Muscle of leg (tissue), 11 donors: ENCODE results near the gene WLS. TPM values are rescaled to one million over a fixed set of nuclear protein-coding genes. Genes with fewer than 3 reads are reported as not detected.
"Not testable (repeated sequence)": the region's sequence is repeated elsewhere in the genome, so short reads cannot be mapped to it uniquely, and the experiment has no call there.

Experiments
- DNase-seq: peaks from one replicate; pipeline ENCODE4 v3.0.0; 2013
- H3K27ac ChIP-seq: one replicate; pipeline ENCODE4 v1.5.1; 2013; ENCODE audit warnings: mild to moderate bottlenecking, low read length, control low read depth
- H3K27me3 ChIP-seq: one replicate; pipeline ENCODE4 v1.6.1; 2013; ENCODE audit warnings: low read length; ENCODE audit not compliant: control insufficient read depth, insufficient read depth
- H3K36me3 ChIP-seq: one replicate; pipeline ENCODE4 v1.6.1; 2013; ENCODE audit warnings: low read length; ENCODE audit not compliant: control insufficient read depth, insufficient read depth
- H3K4me1 ChIP-seq: one replicate; pipeline ENCODE4 v1.6.1; 2013; ENCODE audit warnings: low read length; ENCODE audit not compliant: control insufficient read depth, insufficient read depth
- H3K4me3 ChIP-seq: one replicate; pipeline ENCODE4 v1.5.1; 2013; ENCODE audit warnings: low read length, control low read depth
- H3K9me3 ChIP-seq: replicated peaks from 2 replicates; pipeline ENCODE4 v1.6.1; 2013; ENCODE audit warnings: low read depth, low read length; ENCODE audit not compliant: control insufficient read depth
- WGBS: methylation state at CpG from one replicate; pipeline ENCODE4 v1.1.5; 2013; ENCODE audit warnings: missing lambda C conversion rate; ENCODE audit not compliant: insufficient coverage; 5-methylcytosine and 5-hydroxymethylcytosine counted together
- polyA plus RNA-seq, 8 donors: library from polyadenylated mRNA; unstranded; fragments of 120-200 nt; gene quantifications; one replicate each; pipeline versions ENCODE4 v1.2.1 to v1.2.3, GENCODE V29; 2013; ENCODE audit warnings: inconsistent platforms in 1 of 8, low replicate concordance in 1 of 8; ENCODE audit not compliant: insufficient read length in 8 of 8, insufficient read depth in 1 of 8
- total RNA-seq: library from RNA; stranded (reverse); fragments of 120-200 nt; gene quantifications from one replicate; pipeline ENCODE4 v1.2.4, GENCODE V29; 2013

The WLS gene
- total and polyA plus RNA-seq, 9 donors, result 62.7 to 126 (median 78.2) TPM

- Histone ChIP-seq H3K36me3 (no peaks in the 10 kb centered on the region), H3K4me3 (no peak overlapping the region), H3K9me3 (no peaks in the 10 kb centered on the region), H3K27ac (peak overlapping the region; percentile 87), H3K27me3 (no peaks in the 10 kb centered on the region), H3K4me1 (peaks cover 28% of the 10 kb centered on the region)
- WGBS, result 29% methylated on average over 4 of the region's 14 CpGs
- peak; percentile 92 for DNase-seq
Observed at GRCh38 chr1:68173936-68174737, 58.2 kb downstream of the WLS start.

GRCh38 chr1:68173283-68173935, 58.9 kb downstream of the WLS start:
- DNase-seq, result peak; percentile 72
- WGBS, result 31% methylated on average over 2 of the region's 6 CpGs
- H3K36me3 ChIP-seq, result no peaks in the 10 kb centered on the region
- no peaks in the 10 kb centered on the region for H3K27me3 ChIP-seq
- peaks cover 28% of the 10 kb centered on the region for H3K4me1 ChIP-seq
- H3K9me3 ChIP-seq, result no peaks in the 10 kb centered on the region
- peak overlapping the region; percentile 87 for H3K27ac ChIP-seq
- H3K4me3 ChIP-seq, result no peak overlapping the region

- not testable (repeated sequence) for H3K9me3 ChIP-seq, DNase-seq, H3K4me3 ChIP-seq, H3K36me3 ChIP-seq, H3K27me3 ChIP-seq, H3K27ac ChIP-seq
- peaks cover 30% of the 10 kb centered on the region for H3K4me1 ChIP-seq
- no CpG with 5 or more reads among the region's 1 CpG for WGBS
Observed at GRCh38 chr1:68171795-68172194, 60.5 kb downstream of the WLS start.

- no peaks in the 10 kb centered on the region for H3K9me3 ChIP-seq
- H3K27ac ChIP-seq, result no peak overlapping the region
- H3K4me1 ChIP-seq, result peaks cover 8% of the 10 kb centered on the region
- no peak overlapping the region for H3K4me3 ChIP-seq
- 43% methylated on average over 1 of the region's 4 CpGs for WGBS
- no peaks in the 10 kb centered on the region for H3K27me3 ChIP-seq
- DNase-seq, result no peak
- H3K36me3 ChIP-seq, result peaks cover 7% of the 10 kb centered on the region
Observed at GRCh38 chr1:68168545-68169171, 63.7 kb downstream of the WLS start.

GRCh38 chr1:68167211-68167610, 65.1 kb downstream of the WLS start:
- Histone ChIP-seq H3K4me3 (no peak overlapping the region), H3K27me3 (no peaks in the 10 kb centered on the region), H3K9me3 (no peaks in the 10 kb centered on the region), H3K27ac (no peak overlapping the region), H3K4me1 (peaks cover 5% of the 10 kb centered on the region), H3K36me3 (peaks cover 13% of the 10 kb centered on the region)
- no peak for DNase-seq
- WGBS, result no CpG with 5 or more reads among the region's 3 CpGs

GRCh38 chr1:68166348-68166747, 66.0 kb downstream of the WLS start:
- H3K27ac ChIP-seq, result no peak overlapping the region
- WGBS, result no CpG with 5 or more reads among the region's 2 CpGs
- peaks cover 5% of the 10 kb centered on the region for H3K4me1 ChIP-seq
- no peak overlapping the region for H3K4me3 ChIP-seq
- DNase-seq, result no peak
- no peaks in the 10 kb centered on the region for H3K9me3 ChIP-seq
- peaks cover 15% of the 10 kb centered on the region for H3K36me3 ChIP-seq
- H3K27me3 ChIP-seq, result no peaks in the 10 kb centered on the region

GRCh38 chr1:68165665-68166064, 66.7 kb downstream of the WLS start:
- no peaks in the 10 kb centered on the region for H3K9me3 ChIP-seq
- WGBS, result 81% methylated on average over 4 of the region's 5 CpGs
- peaks cover 15% of the 10 kb centered on the region for H3K36me3 ChIP-seq
- H3K27me3 ChIP-seq, result no peaks in the 10 kb centered on the region
- no peak for DNase-seq
- peaks cover 5% of the 10 kb centered on the region for H3K4me1 ChIP-seq
- H3K27ac ChIP-seq, result no peak overlapping the region
- no peak overlapping the region for H3K4me3 ChIP-seq

- no peak overlapping the region for H3K4me3 ChIP-seq
- WGBS, result no CpG with 5 or more reads among the region's 1 CpG
- no peak overlapping the region for H3K27ac ChIP-seq
- DNase-seq, result no peak
- H3K36me3 ChIP-seq, result peaks cover 15% of the 10 kb centered on the region
- H3K9me3 ChIP-seq, result no peaks in the 10 kb centered on the region
- peaks cover 5% of the 10 kb centered on the region for H3K4me1 ChIP-seq
- no peaks in the 10 kb centered on the region for H3K27me3 ChIP-seq
Observed at GRCh38 chr1:68164918-68165317, 67.4 kb downstream of the WLS start.

GRCh38 chr1:68163220-68163619, 69.1 kb downstream of the WLS start:
- Histone ChIP-seq H3K27me3 (no peaks in the 10 kb centered on the region), H3K36me3 (peaks cover 27% of the 10 kb centered on the region), H3K9me3 (no peaks in the 10 kb centered on the region), H3K27ac (no peak overlapping the region), H3K4me3 (no peak overlapping the region), H3K4me1 (peaks cover 5% of the 10 kb centered on the region)
- no peak for DNase-seq
- WGBS, result 96% methylated on average over 14 of the region's 26 CpGs

- Histone ChIP-seq H3K27me3 (no peaks in the 10 kb centered on the region), H3K36me3 (peaks cover 32% of the 10 kb centered on the region), H3K27ac (no peak overlapping the region), H3K4me3 (no peak overlapping the region), H3K9me3 (no peaks in the 10 kb centered on the region), H3K4me1 (peaks cover 3% of the 10 kb centered on the region)
- no peak for DNase-seq
- WGBS, result 95% methylated on average over 10 of the region's 16 CpGs
Observed at GRCh38 chr1:68162761-68163160, 69.6 kb downstream of the WLS start.
